GM13977 (cell line): Measurements from ENCODE around the gene KRTAP5-2.
"Not testable (repeated sequence)": the region's sequence is repeated elsewhere in the genome, so short reads cannot be mapped to it uniquely, and the experiment has no call there.

Source experiments
- DNase-seq: peaks from one replicate; pipeline ENCODE4 v3.0.0; 2012; ENCODE audit warnings: low spot score
- CTCF ChIP-seq: IDR thresholded peaks from 2 replicates; pipeline ENCODE4 v1.5.1; 2012; ENCODE audit warnings: mild to moderate bottlenecking, control low read depth; ENCODE audit not compliant: insufficient read depth; ENCODE audit errors: extremely low read depth, missing control alignments
- in situ Hi-C: fragments of 300-500 bp; cut with MboI; formaldehyde crosslinking; loops from one replicate; pipeline ENCODE4 v1.12.0; 2022; ENCODE audit warnings: low sequenced_read_pairs, low pct_unique_long_range_greater_than_20kb, mixed read lengths, inconsistent platforms; ENCODE audit not compliant: unreplicated experiment

Gene KRTAP5-2

GRCh38 chr11:1597994-1598380, at the start of gene KRTAP5-2:
Gene KRTAP5-2 (minus strand): TSS chr11:1598294. CDS start chr11:1598250, 44 bp downstream.
- in situ Hi-C loops, result no loop called here
- no peak for DNase-seq
- TF ChIP-seq CTCF, result no peak

GRCh38 chr11:1646540-1646939, 48.4 kb upstream of the KRTAP5-2 start:
- DNase-seq, result not testable (repeated sequence)

GRCh38 chr11:1645357-1645821, 47.3 kb upstream of the KRTAP5-2 start:
- no peak for DNase-seq
- in situ Hi-C loops, result no loop called here
- TF ChIP-seq CTCF, result no peak

More at GRCh38 chr11:1646540-1646939, 48.4 kb upstream of the KRTAP5-2 start:
- in situ Hi-C loops, result not testable (repeated sequence)

GRCh38 chr11:1644601-1645356, 46.7 kb upstream of the KRTAP5-2 start:
- in situ Hi-C loops, result no loop called here
- TF ChIP-seq CTCF, result no peak

GRCh38 chr11:1643146-1643690, 45.1 kb upstream of the KRTAP5-2 start:
- in situ Hi-C loops, result no loop called here
- no peak for TF ChIP-seq CTCF
- DNase-seq, result no peak

More at GRCh38 chr11:1644601-1645356, 46.7 kb upstream of the KRTAP5-2 start:
- DNase-seq, result no peak

- no peak for TF ChIP-seq CTCF
- in situ Hi-C loops, result no loop called here
- DNase-seq, result no peak
Observed at GRCh38 chr11:1642288-1643145, 44.4 kb upstream of the KRTAP5-2 start.

GRCh38 chr11:1641096-1641495, 43.0 kb upstream of the KRTAP5-2 start:
- TF ChIP-seq CTCF, result no peak
- no peak for DNase-seq
- in situ Hi-C loops, result no loop called here
